Spinal cord (tissue), 10 donors: ENCODE data around the gene GABARAPL2. TPM values are rescaled to one million over a fixed set of nuclear protein-coding genes. Genes with fewer than 3 reads are reported as not detected.

Experiments
- DNase-seq, 6 donors: peaks; one replicate each; pipeline versions ENCODE4 v3.0.0 to v3.0.0-alpha.2; 2013 to 2015; ENCODE audit warnings: low spot score in 6 of 6, low read depth in 4 of 6
- H3K27ac ChIP-seq: one replicate; pipeline ENCODE4 v1.5.1; 2013; ENCODE audit warnings: low read depth, low read length, control low read depth
- H3K27me3 ChIP-seq: one replicate; pipeline ENCODE4 v1.6.1; 2013; ENCODE audit warnings: low read length; ENCODE audit not compliant: control insufficient read depth, insufficient read depth
- H3K36me3 ChIP-seq: one replicate; pipeline ENCODE4 v1.6.1; 2013; ENCODE audit warnings: low read length; ENCODE audit not compliant: control insufficient read depth, insufficient read depth
- H3K4me1 ChIP-seq: one replicate; pipeline ENCODE4 v1.6.1; 2013; ENCODE audit warnings: low read length; ENCODE audit not compliant: control insufficient read depth, insufficient read depth
- H3K4me3 ChIP-seq: one replicate; pipeline ENCODE4 v1.5.1; 2013; ENCODE audit warnings: low read depth, low read length, control low read depth
- H3K9me3 ChIP-seq: one replicate; pipeline ENCODE4 v1.6.1; 2013; ENCODE audit warnings: low read length; ENCODE audit not compliant: control insufficient read depth, insufficient read depth
- WGBS: methylation state at CpG from one replicate; pipeline ENCODE4 v1.1.5; 2013; ENCODE audit warnings: missing lambda C conversion rate; ENCODE audit not compliant: insufficient coverage; 5-methylcytosine and 5-hydroxymethylcytosine counted together
- polyA plus RNA-seq, 2 donors: library from polyadenylated mRNA; unstranded; fragments of 120-200 nt; gene quantifications; one replicate each; pipeline ENCODE4 v1.2.1, GENCODE V29; 2013; ENCODE audit not compliant: insufficient read length in 2 of 2
- total RNA-seq, 2 donors: library from RNA; depleted of rRNA in 1 of 2; stranded (reverse); fragments of 120-200 nt in 1 of 2; fragments of >200 nt in 1 of 2; gene quantifications; one replicate each; pipeline versions ENCODE4 v1.2.3 to v1.2.4, GENCODE V29; 2013 to 2014
- donor health status: healthy.

GABARAPL2 gene
- total and polyA plus RNA-seq, 4 donors = 208 to 407 (median 307) TPM

DNA sequence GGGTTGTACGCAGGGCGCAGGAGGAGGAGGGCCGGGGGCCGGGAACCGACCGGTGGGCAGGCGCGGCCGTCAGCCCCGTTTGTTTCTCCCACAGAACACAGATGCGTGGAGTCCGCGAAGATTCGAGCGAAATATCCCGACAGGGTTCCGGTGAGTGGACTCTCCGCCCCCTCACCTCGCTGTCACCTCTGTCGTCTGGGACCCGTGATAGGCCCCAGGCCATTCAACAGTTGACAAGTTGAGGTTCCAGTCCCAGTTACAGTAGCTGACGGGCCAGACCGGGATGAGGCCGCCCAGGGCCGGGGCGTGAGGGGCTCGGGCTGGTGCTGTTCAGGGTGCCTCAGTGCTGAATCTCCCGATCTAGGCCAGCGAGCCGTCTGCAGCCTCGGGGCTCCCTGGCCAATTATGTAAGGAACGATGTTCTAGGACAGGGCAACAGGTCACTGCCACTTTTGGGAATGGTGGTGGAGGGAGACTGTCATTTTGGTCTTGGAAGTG is 628 bp downstream of the GABARAPL2 start:
- Histone ChIP-seq H3K4me3 (peak overlapping the region; percentile 97), H3K27me3 (no peaks in the 10 kb centered on the region), H3K9me3 (no peaks in the 10 kb centered on the region), H3K36me3 (peaks cover 33% of the 10 kb centered on the region), H3K4me1 (peaks cover 29% of the 10 kb centered on the region), H3K27ac (no peak overlapping the region)
- WGBS = 1% methylated on average over 32 of the region's 32 CpGs
- DNase-seq = peak in 1 of 6 donors; percentile 15

DNA sequence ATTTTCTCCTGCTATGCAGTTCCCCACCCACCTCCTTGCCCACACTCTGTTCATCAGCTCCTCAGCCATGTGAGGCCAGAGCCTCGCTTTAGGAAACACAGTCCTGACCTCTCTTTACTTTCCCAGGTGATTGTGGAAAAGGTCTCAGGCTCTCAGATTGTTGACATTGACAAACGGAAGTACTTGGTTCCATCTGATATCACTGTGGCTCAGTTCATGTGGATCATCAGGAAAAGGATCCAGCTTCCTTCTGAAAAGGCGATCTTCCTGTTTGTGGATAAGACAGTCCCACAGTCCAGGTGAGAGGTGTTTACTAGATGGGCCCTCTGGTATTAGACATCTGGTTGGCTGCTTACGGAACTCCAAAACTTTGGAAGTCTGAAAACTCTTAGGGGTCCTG is 1.7 kb downstream of the GABARAPL2 start:
- Histone ChIP-seq H3K4me3 (no peak overlapping the region), H3K27ac (no peak overlapping the region), H3K9me3 (no peaks in the 10 kb centered on the region), H3K36me3 (peaks cover 44% of the 10 kb centered on the region), H3K27me3 (no peaks in the 10 kb centered on the region), H3K4me1 (peaks cover 38% of the 10 kb centered on the region)
- 95% methylated on average over 4 of the region's 4 CpGs for WGBS
- DNase-seq = no peak

DNA sequence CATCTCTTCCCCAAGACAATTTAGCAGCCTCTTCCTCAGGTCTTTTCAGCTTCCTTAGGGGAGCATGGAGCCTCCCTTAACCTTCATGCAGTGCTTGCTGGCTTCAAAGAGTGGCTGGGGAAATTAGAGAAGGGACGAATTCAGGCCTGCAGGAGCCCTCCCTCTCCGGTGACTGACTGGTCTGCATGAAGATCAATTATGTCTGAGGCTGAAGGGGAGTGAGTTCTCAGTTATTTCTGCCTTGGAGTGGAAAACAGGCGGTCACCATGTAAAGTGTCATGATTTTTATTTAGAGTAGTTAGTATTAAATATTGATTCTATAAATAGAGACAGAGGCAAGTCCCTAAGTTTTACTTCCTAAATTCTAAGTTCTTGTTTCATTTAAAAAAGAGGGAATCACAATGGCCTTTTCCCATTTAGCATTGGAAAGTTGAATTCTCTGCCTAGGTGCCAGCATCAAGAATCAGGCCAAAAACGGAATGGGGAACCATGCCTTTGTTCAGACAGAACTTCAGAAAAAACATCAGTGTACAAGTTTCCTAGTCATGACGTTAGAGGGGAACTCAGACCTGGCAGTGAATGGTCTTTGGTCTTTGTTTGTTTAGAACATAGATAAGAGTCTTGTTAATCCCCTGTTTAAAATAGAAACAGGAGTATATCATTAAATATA is 4.4 kb downstream of the GABARAPL2 start:
- Histone ChIP-seq H3K4me1 (peaks cover 42% of the 10 kb centered on the region), H3K9me3 (no peaks in the 10 kb centered on the region), H3K27me3 (no peaks in the 10 kb centered on the region), H3K36me3 (peaks cover 60% of the 10 kb centered on the region), H3K4me3 (no peak overlapping the region), H3K27ac (no peak overlapping the region)
- WGBS = 37% methylated on average over 2 of the region's 5 CpGs
- no peak for DNase-seq

DNA sequence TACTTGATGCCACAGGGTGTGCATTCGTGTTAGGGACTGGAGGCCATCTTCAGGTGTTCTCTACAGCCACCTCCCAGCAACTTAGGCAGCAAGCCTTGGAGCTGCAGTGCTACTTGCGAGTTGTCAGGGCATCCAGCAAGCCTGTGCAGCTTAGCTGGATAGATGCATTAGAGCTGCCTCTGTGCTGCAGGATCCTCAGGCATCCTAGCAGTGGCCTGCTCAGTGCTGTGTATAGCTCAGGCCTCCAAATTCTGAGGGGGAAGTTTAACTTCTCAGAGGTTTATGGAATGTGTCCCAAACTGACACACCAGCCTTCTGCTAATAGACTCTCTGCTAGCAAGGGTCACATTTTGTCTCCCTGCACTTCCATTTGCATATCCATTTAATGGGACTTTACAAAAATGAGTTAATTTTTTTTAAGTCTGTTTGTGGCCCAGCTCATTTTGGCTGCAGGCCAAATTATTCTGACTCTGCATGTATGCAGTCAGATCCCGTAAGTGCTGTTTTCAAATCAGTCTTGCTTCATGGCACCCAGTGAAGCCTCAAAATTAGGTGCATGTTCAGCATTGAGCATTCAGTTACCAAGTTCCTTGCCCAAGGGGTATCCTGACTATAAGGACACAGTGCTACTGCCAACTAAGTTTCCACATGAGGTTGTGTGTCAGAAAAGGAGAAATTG is 6.8 kb downstream of the GABARAPL2 start:
- DNase-seq = no peak
- 71% methylated on average over 3 of the region's 3 CpGs for WGBS
- Histone ChIP-seq H3K36me3 (peaks cover 68% of the 10 kb centered on the region), H3K27ac (no peak overlapping the region), H3K4me3 (no peak overlapping the region), H3K4me1 (peaks cover 26% of the 10 kb centered on the region), H3K27me3 (no peaks in the 10 kb centered on the region), H3K9me3 (no peaks in the 10 kb centered on the region)

DNA sequence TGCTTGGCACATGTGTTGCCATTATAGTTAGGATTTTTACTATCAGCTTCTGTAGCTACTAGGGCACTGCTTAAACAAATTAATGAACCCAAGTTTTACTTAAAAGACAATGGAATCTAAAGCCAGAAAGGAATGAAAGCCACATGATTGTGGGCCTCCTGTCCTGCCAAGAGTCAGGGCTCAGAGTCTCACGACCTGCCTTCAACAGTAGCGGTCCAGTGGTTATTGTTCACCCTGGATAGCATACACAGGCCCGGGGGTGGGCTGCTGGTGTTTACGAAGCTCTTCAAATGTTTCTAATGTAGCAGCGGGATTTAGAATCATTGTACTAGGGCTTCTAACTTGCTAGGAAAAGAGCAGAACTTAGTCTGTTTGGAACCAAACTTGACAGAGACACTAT is 7.8 kb downstream of the GABARAPL2 start:
- H3K4me1 ChIP-seq = peaks cover 26% of the 10 kb centered on the region
- H3K36me3 ChIP-seq = peaks cover 66% of the 10 kb centered on the region
- H3K27me3 ChIP-seq = no peaks in the 10 kb centered on the region
- no peak overlapping the region for H3K4me3 ChIP-seq
- DNase-seq = no peak
- 49% methylated on average over 5 of the region's 5 CpGs for WGBS
- H3K27ac ChIP-seq = no peak overlapping the region
- H3K9me3 ChIP-seq = no peaks in the 10 kb centered on the region

DNA sequence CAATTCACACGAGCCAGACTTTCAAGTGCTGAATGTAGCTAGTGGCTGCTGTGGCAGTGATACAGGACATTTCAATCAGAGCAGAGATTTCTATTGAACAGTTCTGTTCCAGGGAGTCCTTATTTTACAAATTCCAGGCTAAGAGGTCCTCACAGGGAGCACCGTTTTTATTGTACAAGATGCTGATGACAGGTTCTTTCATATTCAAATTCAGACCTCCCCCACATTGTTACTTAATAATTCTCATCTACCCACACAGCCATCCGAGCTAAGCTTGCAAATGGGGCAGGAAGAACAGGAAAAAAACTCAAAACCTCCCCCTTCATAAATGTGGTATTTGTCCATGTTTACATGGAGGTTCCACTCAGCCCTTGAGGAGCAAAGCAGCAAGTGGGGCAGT is 9.8 kb downstream of the GABARAPL2 start:
- H3K36me3 ChIP-seq = peaks cover 55% of the 10 kb centered on the region
- H3K27ac ChIP-seq = no peak overlapping the region
- DNase-seq = no peak
- 40% methylated on average over 1 of the region's 3 CpGs for WGBS
- H3K4me1 ChIP-seq = peaks cover 28% of the 10 kb centered on the region
- no peak overlapping the region for H3K4me3 ChIP-seq
- no peaks in the 10 kb centered on the region for H3K9me3 ChIP-seq
- no peaks in the 10 kb centered on the region for H3K27me3 ChIP-seq

DNA sequence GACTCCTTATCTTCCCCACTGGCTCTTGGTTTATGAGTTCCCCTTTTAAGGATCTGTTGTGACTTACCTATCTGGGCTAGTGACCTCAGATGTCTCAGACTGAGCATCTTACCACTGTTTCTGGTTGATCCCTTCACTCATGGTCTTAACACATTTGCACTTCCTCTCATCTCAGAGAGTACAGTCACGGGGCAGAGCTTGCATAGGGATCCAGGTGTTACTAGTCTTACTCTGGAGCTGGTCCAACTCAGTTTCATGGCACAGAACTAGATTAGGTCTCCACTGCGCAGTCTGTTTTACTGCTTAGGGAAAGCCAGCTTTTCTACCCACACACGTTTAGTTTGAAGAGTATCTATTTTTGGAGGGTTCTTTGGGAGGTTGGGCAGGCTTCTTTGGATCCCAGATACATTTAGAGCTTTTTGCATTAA is 10.2 kb downstream of the GABARAPL2 start:
- DNase-seq = no peak
- WGBS = 56% methylated on average over 1 of the region's 3 CpGs
- H3K27ac ChIP-seq = peak overlapping the region; percentile 7

DNA sequence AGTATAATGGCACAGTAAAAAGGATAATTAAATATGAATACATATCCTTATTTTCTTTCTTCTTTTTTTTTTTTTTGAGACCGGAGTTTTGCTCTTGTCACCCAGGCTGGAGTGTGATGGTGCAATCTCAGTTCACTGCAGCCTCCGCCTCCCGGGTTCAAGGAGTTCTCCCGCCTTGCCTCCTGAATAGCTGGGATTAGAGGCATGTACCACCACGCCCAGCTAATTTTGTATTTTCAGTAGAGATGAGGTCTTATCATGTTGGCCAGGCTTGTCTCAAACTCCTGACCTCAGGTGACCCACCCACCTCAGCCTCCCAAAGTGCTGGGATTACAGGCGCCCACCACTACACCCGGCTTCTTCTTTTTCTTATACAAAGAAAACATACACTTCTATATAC is 12.0 kb downstream of the GABARAPL2 start:
- WGBS = 93% methylated on average over 5 of the region's 7 CpGs
- H3K36me3 ChIP-seq = peaks cover 35% of the 10 kb centered on the region
- DNase-seq = no peak

More for the DNA sequence above, 10.2 kb downstream of the GABARAPL2 start:
- Histone ChIP-seq H3K36me3 (peaks cover 51% of the 10 kb centered on the region), H3K27me3 (no peaks in the 10 kb centered on the region), H3K4me3 (no peak overlapping the region), H3K4me1 (peaks cover 27% of the 10 kb centered on the region), H3K9me3 (no peaks in the 10 kb centered on the region)

DNA sequence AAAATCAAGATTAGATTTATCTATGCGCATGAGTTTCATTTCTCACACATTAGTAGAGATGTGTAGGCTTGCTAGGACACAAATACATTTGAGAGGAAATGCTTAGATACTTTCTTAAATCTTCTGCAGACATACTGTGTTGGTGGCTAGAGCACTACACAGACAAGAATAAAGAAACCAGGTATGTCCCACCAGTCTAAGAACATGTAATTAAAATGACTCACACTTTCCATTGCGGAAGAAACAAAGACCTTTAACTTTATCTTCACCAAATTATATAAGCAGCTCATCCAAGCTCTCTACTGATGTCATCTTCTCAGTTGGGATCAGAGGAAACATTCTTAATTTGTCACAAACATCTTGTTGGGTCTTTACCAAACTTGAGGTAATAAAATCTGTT is 12.5 kb downstream of the GABARAPL2 start:
- H3K27me3 ChIP-seq = no peaks in the 10 kb centered on the region
- no peaks in the 10 kb centered on the region for H3K9me3 ChIP-seq
- H3K4me3 ChIP-seq = no peak overlapping the region
- peaks cover 31% of the 10 kb centered on the region for H3K36me3 ChIP-seq
- DNase-seq = no peak
- H3K4me1 ChIP-seq = peaks cover 16% of the 10 kb centered on the region
- WGBS = no CpG with 5 or more reads among the region's 2 CpGs
- H3K27ac ChIP-seq = peak overlapping the region; percentile 47

More for the DNA sequence above, 12.0 kb downstream of the GABARAPL2 start:
- Histone ChIP-seq H3K4me1 (peaks cover 16% of the 10 kb centered on the region), H3K27me3 (no peaks in the 10 kb centered on the region), H3K4me3 (no peak overlapping the region), H3K9me3 (no peaks in the 10 kb centered on the region), H3K27ac (no peak overlapping the region)
